ENCODE data around the gene TRMT10B.

The TRMT10B gene

GRCh38 chr9:37788332-37788731 lies 34.7 kb downstream of the TRMT10B start:
- Histone ChIP-seq H3F3A (ENCODE audit: control insufficient read depth, insufficient read depth) (no peaks in the 10 kb centered on the region), H3K79me2 (ENCODE audit: control insufficient read depth, low read length) (peaks cover 20% of the 10 kb centered on the region), H3K4me1 (ENCODE audit: control insufficient read depth, low read length) (peaks cover 11% of the 10 kb centered on the region), H3K36me3 (ENCODE audit: control insufficient read depth, low read length) (peaks cover 13% of the 10 kb centered on the region), H3K4me3 (ENCODE audit: low read length) (no peak overlapping the region), H3K4me2 (ENCODE audit: low read length) (no peak overlapping the region), H3K27ac (ENCODE audit: low read depth, low read length) (no peak overlapping the region), H3K9me2 (replicated peaks; ENCODE audit: control insufficient read depth, low read length) (no peaks in the 10 kb centered on the region), H4K20me1 (ENCODE audit: control insufficient read depth, insufficient read depth, low read depth, low read length) (peaks cover under 1% of the 10 kb centered on the region; the same call in 1 of the 2 replicates), H3K9me3 (ENCODE audit: control insufficient read depth, insufficient read depth, low read length) (no peaks in the 10 kb centered on the region), H3K27me3 (ENCODE audit: control insufficient read depth, low read length) (no peaks in the 10 kb centered on the region)
- no peak for TF ChIP-seq CTCF (IDR thresholded peaks at IDR 0.05; ENCODE audit: low read depth, low read length, poor library complexity, severe bottlenecking)

- Histone ChIP-seq H3K4me3 (ENCODE audit: low read length) (no peak overlapping the region), H3K9me2 (replicated peaks; ENCODE audit: control insufficient read depth, low read length) (no peaks in the 10 kb centered on the region), H3K27ac (ENCODE audit: low read depth, low read length) (no peak overlapping the region), H3K4me2 (ENCODE audit: low read length) (no peak overlapping the region), H3K36me3 (ENCODE audit: control insufficient read depth, low read length) (no peaks in the 10 kb centered on the region), H3K27me3 (ENCODE audit: control insufficient read depth, low read length) (peaks cover 3% of the 10 kb centered on the region; the same call in 1 of the 2 replicates), H3F3A (ENCODE audit: control insufficient read depth, insufficient read depth) (no peaks in the 10 kb centered on the region), H3K79me2 (ENCODE audit: control insufficient read depth, low read length) (peaks cover 3% of the 10 kb centered on the region), H4K20me1 (ENCODE audit: control insufficient read depth, insufficient read depth, low read depth, low read length) (no peaks in the 10 kb centered on the region), H3K4me1 (ENCODE audit: control insufficient read depth, low read length) (peaks cover 5% of the 10 kb centered on the region), H3K9me3 (ENCODE audit: control insufficient read depth, insufficient read depth, low read length) (no peaks in the 10 kb centered on the region)
- TF ChIP-seq EZH2phosphoT487 (IDR thresholded peaks at IDR 0.05; ENCODE audit: borderline replicate concordance, low read length) = no peak
- no peak for TF ChIP-seq CTCF (IDR thresholded peaks at IDR 0.05; ENCODE audit: low read depth, low read length, poor library complexity, severe bottlenecking)
Measured at GRCh38 chr9:37790096-37790495, 36.5 kb downstream of the TRMT10B start.

- TF ChIP-seq EZH2phosphoT487 (IDR thresholded peaks at IDR 0.05; ENCODE audit: borderline replicate concordance, low read length) = no peak
- TF ChIP-seq CTCF (IDR thresholded peaks at IDR 0.05; ENCODE audit: low read depth, low read length, poor library complexity, severe bottlenecking) = no peak
- H3F3A ChIP-seq (ENCODE audit: control insufficient read depth, insufficient read depth) = no peaks in the 10 kb centered on the region
- no peaks in the 10 kb centered on the region for H4K20me1 ChIP-seq (ENCODE audit: control insufficient read depth, insufficient read depth, low read depth, low read length)
Measured at GRCh38 chr9:37792122-37792521, 38.5 kb downstream of the TRMT10B start.

More at GRCh38 chr9:37792122-37792521, 38.5 kb downstream of the TRMT10B start:
- Histone ChIP-seq H3K27ac (ENCODE audit: low read depth, low read length) (no peak overlapping the region), H3K4me2 (ENCODE audit: low read length) (no peak overlapping the region), H3K27me3 (ENCODE audit: control insufficient read depth, low read length) (peaks cover 3% of the 10 kb centered on the region; the same call in 1 of the 2 replicates), H3K9me3 (ENCODE audit: control insufficient read depth, insufficient read depth, low read length) (no peaks in the 10 kb centered on the region), H3K4me1 (ENCODE audit: control insufficient read depth, low read length) (no peaks in the 10 kb centered on the region), H3K4me3 (ENCODE audit: low read length) (no peak overlapping the region), H3K79me2 (ENCODE audit: control insufficient read depth, low read length) (no peaks in the 10 kb centered on the region), H3K36me3 (ENCODE audit: control insufficient read depth, low read length) (no peaks in the 10 kb centered on the region), H3K9me2 (replicated peaks; ENCODE audit: control insufficient read depth, low read length) (no peaks in the 10 kb centered on the region)
